Measurements from ENCODE around the gene C5.

GRCh38 chr9:121034529-121034928, 15.5 kb downstream of the C5 start:
- TF ChIP-seq CTCF (IDR thresholded peaks at IDR 0.05 in 2 of 3, conservative IDR thresholded peaks at IDR 0.05 in 1 of 3; ENCODE audit: insufficient read depth in 2 of 3, low read depth in 1 of 3, low read length in 3 of 3), result 0 out of 6 replicates have a peak, but pooled peaks of 1 of the 3 experiments have one; percentile 8
- TF ChIP-seq ZFX (CRISPR knock-in tag; IDR thresholded peaks at IDR 0.05), result no peak
- TF ChIP-seq ATF4 (CRISPR knock-in tag; IDR thresholded peaks at IDR 0.05), result no peak
- TF ChIP-seq ZFP30 (CRISPR knock-in tag; IDR thresholded peaks at IDR 0.05; ENCODE audit: borderline replicate concordance), result no peak
- TF ChIP-seq AFF1 (IDR thresholded peaks at IDR 0.05; ENCODE audit: low read depth in 1 of 2, partially characterized antibody in 2 of 2), result no peak
- no peak for TF ChIP-seq EZH2 (IDR thresholded peaks at IDR 0.05; ENCODE audit: borderline replicate concordance, low read depth, low read length)
- TF ChIP-seq NBN (IDR thresholded peaks at IDR 0.05; ENCODE audit: low read depth), result no peak
- TF ChIP-seq BCL6 (CRISPR knock-in tag; IDR thresholded peaks at IDR 0.05), result no peak
